Chondrocyte (in vitro differentiated cells): ENCODE results near the gene ERBB4. TPM values are rescaled to one million over a fixed set of nuclear protein-coding genes. Genes with fewer than 3 reads are reported as not detected.

Experiments
- DNase-seq: peaks from one replicate; pipeline ENCODE4 v3.0.0; 2021; ENCODE audit warnings: mixed read lengths, low spot score
- H3K27ac Mint-ChIP-seq: one replicate; pipeline ENCODE4 v1.8.0; 2021; ENCODE audit warnings: mild to moderate bottlenecking, moderate library complexity, mixed read lengths; ENCODE audit not compliant: unreplicated experiment
- H3K27me3 Mint-ChIP-seq: 2 replicates; pipeline ENCODE4 v1.8.0; 2021; ENCODE audit warnings: low read depth, mixed read lengths
- H3K36me3 Mint-ChIP-seq: 2 replicates; pipeline ENCODE4 v1.8.0; 2021; ENCODE audit warnings: low read depth, mixed read lengths
- H3K4me1 Mint-ChIP-seq: 2 replicates; pipeline ENCODE4 v1.8.0; 2021; ENCODE audit warnings: low read depth, mild to moderate bottlenecking, mixed read lengths
- H3K4me3 Mint-ChIP-seq: one replicate; pipeline ENCODE4 v1.8.0; 2021; ENCODE audit warnings: mild to moderate bottlenecking, moderate library complexity, mixed read lengths; ENCODE audit not compliant: unreplicated experiment
- H3K9me3 Mint-ChIP-seq: 2 replicates; pipeline ENCODE4 v1.8.0; 2021; ENCODE audit warnings: low read depth, mixed read lengths
- CTCF ChIP-seq: fragments of 200-600 bp; sonication (generic); IDR thresholded peaks from 2 replicates; pipeline ENCODE4 v1.5.0; 2021; ENCODE audit warnings: antibody characterized with exemption, mild to moderate bottlenecking, moderate library complexity
- total RNA-seq: library from RNA; stranded (reverse); gene quantifications from 3 replicates; pipeline ENCODE4 v1.2.1, GENCODE V29; 2021

Gene ERBB4
- total RNA-seq, 1 donor from 2014 or later: 1.3 TPM

DNA sequence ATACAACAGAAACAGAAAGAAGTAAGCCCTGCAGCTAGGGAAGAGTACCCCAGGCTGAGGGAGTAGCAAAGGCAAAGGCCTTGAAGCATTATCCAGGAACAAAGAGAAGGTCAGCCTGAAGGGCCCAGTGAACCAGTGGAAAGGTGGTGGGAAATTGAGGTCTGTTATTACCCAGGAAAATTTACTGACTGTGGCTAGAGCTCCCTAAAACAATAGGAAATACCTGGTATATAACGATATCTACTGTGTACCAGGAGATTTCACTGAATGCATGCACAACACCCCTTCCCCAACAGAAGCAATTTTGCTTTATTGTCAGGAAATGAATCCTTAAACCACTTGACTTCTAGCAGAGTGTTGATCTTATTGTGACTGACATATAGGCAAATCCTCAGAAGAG is 365.3 kb downstream of the ERBB4 start:
- Mint-ChIP-seq H3K9me3 (peaks cover 16% of the 10 kb centered on the region), H3K27me3 (no peaks in the 10 kb centered on the region), H3K4me1 (peaks cover 25% of the 10 kb centered on the region), H3K4me3 (no peak overlapping the region), H3K27ac (no peak overlapping the region), H3K36me3 (peaks cover 4% of the 10 kb centered on the region)
- DNase-seq: no peak
- no peak for TF ChIP-seq CTCF

GRCh38 chr2:212170382-212170781 is 368.2 kb downstream of the ERBB4 start:
- Mint-ChIP-seq H3K4me3 (no peak overlapping the region), H3K27ac (no peak overlapping the region), H3K36me3 (peaks cover 4% of the 10 kb centered on the region), H3K27me3 (no peaks in the 10 kb centered on the region), H3K4me1 (peaks cover 27% of the 10 kb centered on the region), H3K9me3 (peaks cover 16% of the 10 kb centered on the region)
- no peak for TF ChIP-seq CTCF
- DNase-seq: no peak

DNA sequence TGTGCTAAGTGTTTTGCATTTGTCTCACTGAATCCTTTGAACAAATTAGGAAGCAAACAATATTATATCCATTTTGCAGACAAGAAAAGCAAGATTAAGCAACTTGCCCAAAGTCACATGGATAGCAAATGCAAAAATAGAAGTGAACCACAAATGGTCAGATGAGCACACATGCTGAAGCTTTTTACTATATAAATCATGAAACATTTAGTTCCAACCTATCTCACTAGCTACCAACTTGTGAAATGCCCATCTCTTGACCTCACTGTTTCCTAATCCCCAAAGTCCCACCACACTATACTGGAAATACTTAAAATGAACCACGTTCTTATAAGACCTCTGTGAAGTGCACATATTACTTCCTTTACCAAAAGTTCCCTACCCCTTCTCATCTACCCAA is 380.5 kb downstream of the ERBB4 start:
- Mint-ChIP-seq H3K4me1 (peaks cover 11% of the 10 kb centered on the region), H3K4me3 (no peak overlapping the region), H3K9me3 (peaks cover 6% of the 10 kb centered on the region), H3K36me3 (no peaks in the 10 kb centered on the region), H3K27me3 (no peaks in the 10 kb centered on the region), H3K27ac (no peak overlapping the region)
- TF ChIP-seq CTCF: no peak
- DNase-seq: no peak

DNA sequence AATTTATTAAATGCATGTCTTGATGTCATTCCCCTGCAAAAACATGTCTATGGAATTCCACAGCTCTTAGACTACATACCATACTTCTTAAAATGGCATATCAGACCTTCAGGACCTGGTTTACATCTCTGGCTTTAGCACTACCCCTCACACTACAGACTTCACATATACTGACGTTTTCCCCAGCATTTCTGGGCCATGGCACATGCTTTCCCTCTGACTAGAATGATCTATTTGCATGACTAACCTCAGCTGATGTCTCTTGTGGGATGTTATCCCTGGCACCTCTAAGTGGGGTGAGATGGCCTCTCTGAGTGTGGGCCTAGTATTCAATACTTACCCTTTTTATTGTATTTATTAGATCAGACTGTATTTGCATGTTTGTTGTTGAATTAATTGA is 381.6 kb downstream of the ERBB4 start:
- Mint-ChIP-seq H3K36me3 (no peaks in the 10 kb centered on the region), H3K27ac (no peak overlapping the region), H3K4me1 (peaks cover 11% of the 10 kb centered on the region), H3K27me3 (no peaks in the 10 kb centered on the region), H3K4me3 (no peak overlapping the region), H3K9me3 (peaks cover 6% of the 10 kb centered on the region)
- TF ChIP-seq CTCF: no peak
- DNase-seq: no peak

DNA sequence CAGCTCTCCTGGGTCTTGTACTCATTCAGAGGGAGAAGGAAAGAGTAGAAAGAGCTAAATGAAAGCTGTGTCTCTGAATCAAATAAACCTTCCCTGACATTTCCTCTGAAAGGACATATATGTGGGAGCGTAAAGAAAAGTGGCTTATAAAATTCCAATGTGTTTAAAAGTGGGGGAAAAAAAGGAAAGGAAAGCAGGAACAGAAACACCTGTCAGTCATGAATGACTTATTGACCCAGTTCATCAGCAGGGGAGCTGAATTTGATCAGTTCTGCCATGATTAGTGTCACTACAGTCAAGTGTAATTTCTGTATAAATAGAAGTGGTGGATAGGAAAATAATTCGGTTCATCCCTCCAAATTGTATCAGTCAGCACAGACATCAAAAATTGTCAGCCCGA is 382.5 kb downstream of the ERBB4 start:
- Mint-ChIP-seq H3K4me3 (no peak overlapping the region), H3K9me3 (peaks cover 6% of the 10 kb centered on the region)

More for the DNA sequence above, 382.5 kb downstream of the ERBB4 start:
- H3K27ac Mint-ChIP-seq: no peak overlapping the region
- no peaks in the 10 kb centered on the region for H3K36me3 Mint-ChIP-seq
- no peaks in the 10 kb centered on the region for H3K27me3 Mint-ChIP-seq
- H3K4me1 Mint-ChIP-seq: peaks cover 11% of the 10 kb centered on the region
- TF ChIP-seq CTCF: no peak
- no peak for DNase-seq
